NCI-H187 (cell line): ENCODE measurements around the gene ALDH4A1.
A peak's percentile ranks its signal among the peaks of the same experiment; 100 is the strongest.

Experiments
- DNase-seq, 2 experiments: peaks; one replicate each; lab custom pipeline; 2025; lab: John Stamatoyannopoulos, UW

The ALDH4A1 gene

GRCh38 chr1:18922848-18923755 is 20.7 kb upstream of the ALDH4A1 start:
- peak in 1 of 2 experiments; percentile 36 for DNase-seq

- DNase-seq, result no peak
These were observed 20.0 kb upstream of the ALDH4A1 start for GRCh38 chr1:18922319-18922726.

GRCh38 chr1:18921516-18922251 is 19.3 kb upstream of the ALDH4A1 start:
- DNase-seq, result no peak

- no peak for DNase-seq
These were observed 18.6 kb upstream of the ALDH4A1 start for GRCh38 chr1:18920931-18921330.

DNA sequence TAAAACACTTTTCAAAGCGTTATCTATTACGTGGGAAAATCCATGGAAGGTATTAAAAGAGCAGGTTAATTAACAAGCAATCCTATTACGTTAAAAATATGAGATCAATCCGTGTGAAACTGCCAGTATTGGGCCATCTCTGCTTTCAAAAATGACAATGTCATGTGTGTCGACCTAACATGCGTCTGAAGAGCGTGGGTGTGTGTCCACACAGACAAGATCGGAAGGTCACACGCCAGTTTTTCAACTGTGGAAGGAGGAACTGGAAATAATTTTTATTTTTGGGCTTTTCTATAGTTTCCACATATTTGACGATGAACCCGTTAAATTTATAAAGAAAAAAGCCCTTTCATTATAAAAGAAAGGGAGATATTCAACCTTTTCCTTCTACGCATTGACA is 17.6 kb upstream of the ALDH4A1 start:
- no peak for DNase-seq

DNA sequence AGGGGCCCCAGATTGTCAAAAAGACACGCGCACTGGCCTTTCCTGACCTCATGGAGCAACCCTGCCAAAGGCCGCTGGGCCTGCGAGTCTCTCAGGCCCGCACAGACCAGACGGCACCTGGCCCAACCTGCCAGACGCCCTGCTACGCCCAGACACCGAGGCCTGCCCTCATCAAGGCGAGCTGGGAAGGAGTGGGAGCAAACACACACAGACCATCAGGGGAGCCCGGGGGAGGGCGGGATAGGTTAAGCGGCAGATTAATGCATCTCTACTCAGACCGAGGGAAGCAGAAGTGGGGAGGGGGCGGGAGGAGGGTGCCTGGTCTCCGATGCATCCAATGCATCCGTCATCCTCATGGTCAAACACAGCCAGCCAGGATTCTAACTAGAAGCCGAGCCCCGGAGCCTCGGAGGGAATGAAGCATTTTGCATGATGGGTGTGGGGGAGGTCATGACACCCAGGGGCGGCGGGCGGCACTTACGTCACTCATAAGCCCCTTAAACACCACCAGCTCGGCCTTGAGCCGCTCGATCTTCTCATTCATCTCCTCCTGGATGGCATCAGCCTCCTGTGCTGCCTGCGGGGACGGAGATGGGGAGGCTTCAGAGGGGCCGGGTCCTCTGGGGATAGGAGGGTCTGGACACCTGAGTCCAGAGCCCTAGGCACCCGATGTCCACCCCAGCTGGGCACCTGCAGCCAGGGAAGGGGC is 17.0 kb upstream of the ALDH4A1 start:
- DNase-seq, result no peak

DNA sequence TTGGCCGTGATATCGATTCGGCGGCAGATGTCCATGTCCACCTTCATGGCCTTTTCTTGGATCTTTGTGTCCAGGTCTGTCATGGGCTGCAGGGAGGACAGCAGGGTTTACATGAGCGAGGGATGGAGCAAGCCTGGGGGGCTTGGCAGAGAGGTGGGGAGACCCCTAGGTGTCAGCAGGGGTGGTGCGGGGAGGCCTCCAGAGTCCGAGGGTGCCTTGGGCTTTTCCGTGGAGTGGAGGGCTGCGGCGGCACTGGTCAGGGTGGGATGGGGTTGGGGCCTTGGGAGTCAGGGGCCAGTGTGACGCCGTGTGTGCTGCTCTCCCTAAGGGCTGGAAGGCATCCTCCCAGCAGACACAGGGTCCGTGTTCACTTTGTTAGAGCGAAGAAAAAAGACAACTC is 16.1 kb upstream of the ALDH4A1 start:
- no peak for DNase-seq

- no peak for DNase-seq
These were observed 14.9 kb upstream of the ALDH4A1 start for GRCh38 chr1:18917071-18917799.

- no peak for DNase-seq
These were observed 13.0 kb upstream of the ALDH4A1 start for GRCh38 chr1:18915341-18915740.

GRCh38 chr1:18913065-18913835 is 10.9 kb upstream of the ALDH4A1 start:
- DNase-seq, result no peak

- no peak for DNase-seq
These were observed 10.2 kb upstream of the ALDH4A1 start for GRCh38 chr1:18912550-18912949.

- DNase-seq, result no peak
These were observed 6.8 kb upstream of the ALDH4A1 start for GRCh38 chr1:18908911-18909771.

DNA sequence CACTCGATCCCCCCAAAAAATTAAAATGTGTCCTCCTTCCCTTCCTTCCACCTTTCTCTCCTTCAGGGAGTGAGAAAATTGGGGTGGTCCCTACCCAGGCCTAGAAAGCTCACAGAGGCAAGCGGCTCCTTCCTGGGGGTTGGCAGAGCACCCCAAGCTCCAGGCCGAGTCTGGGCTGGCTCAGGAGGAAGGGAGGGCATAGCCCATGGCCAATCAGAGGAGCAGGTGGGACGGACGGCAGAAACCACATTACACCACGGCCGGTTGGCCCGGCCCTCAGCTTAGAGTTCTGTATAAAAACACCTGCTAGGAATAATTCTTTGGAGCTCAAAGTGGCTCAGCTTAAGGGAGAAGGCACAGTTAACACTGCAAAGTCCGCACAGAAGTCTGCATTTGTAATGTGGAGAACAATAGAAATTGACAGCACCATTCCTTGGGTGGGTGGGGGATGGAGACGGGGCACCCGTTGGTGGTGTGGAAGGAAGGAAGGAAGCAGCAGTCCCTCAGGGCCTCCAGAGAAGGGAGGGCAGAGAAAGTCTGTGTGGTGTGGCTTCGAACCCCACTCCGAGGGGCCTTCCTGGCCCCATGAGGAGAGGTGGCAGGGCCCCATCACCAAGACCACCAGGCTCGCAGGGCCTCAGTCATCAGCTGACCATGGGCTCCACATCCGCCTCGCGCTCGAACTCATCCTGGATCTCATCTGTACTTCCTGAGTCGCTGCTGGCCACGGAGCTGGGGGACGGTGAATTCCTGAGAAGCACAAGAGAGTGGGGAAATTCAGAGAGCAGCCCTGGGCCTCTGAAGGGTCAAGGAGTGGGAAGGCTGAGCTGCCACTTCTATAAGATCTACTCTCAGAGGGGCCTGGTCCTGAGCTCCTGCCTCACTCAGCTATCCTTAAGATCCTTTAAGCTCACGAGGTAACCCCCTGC is 5.8 kb upstream of the ALDH4A1 start:
- no peak for DNase-seq

DNA sequence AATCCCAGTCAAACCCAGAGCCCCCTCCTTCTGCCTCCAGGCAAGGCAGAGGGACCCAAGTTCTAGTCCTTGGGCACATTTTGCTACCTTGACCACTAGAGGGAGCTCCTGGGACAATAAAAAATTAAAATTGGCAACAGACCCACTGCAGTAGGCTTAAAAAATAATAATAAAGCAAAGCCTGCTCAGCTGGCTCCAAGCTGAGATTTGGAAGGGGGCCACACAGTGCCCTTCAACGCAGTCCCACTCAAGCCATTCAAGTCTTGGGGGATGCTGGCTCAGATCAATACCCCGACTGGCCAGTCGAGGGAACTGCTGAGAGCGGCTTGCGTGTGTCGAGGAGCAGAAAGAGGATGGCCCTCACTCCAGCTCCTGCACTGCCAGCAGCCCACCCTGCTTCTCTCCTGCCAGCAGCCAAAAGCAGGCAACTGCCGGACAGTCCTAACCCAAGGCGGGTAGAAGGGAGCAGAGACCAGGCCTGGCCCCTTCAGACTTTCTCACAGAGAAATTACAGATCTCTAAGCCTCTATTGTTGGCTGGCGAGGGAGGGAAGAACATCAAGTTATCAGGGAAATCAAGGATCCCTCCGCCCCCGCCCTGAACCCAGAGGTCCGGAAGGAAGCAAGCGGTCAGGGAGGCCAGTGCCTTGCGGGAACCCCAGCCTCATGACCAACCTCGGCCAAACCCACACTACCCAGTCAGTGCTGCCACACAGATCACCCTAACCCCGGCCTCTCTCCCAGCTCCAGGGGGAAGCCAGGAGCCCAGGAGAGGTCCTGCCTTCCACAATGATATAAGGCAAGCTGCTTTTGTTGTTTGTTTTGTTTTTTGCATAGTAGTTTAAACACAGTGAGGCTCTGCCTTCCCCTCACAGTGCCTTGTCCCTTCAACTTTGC is 4.9 kb upstream of the ALDH4A1 start:
- DNase-seq, result peak in 1 of 2 experiments; percentile 14

GRCh38 chr1:18903291-18903756 is 969 bp upstream of the ALDH4A1 start:
- DNase-seq, result no peak

DNA sequence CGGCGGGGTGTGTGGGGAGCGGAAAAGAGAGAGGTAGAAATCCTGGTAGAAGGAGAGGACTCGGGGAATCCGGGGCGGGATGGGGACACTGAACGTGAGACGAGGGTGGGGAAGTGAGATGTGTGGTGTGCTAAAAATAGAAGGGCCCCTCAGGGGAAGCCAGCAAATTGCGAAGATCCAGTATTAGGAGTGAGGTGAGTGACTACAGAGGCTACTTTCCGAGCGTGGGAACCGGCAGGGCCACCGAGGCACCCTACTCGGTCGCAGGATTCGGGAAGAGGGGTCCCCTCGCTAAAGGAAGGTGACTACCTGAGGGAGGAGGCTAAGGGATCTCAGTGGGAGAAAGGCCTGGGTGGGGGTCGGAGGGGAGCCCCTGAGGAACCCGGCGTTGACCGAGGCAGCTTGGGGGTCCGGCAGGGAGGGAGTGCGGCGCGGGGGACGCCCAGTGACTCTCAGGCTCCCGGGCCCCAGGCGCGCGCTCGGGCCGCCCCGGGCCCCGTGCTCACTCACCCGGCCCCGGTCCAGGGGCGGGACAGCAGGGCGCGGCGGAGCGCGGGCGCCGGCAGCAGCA is 318 bp downstream of the ALDH4A1 start:
- DNase-seq, result no peak

GRCh38 chr1:18901147-18901951 is 1.0 kb downstream of the ALDH4A1 start:
- DNase-seq, result no peak
